Activated CD4-positive, alpha-beta T cell treated with anti-CD3 and anti-CD28 coated beads for 4 hours (primary cell): ENCODE measurements around the gene ZNF69.
A peak's percentile ranks its signal among the peaks of the same experiment; 100 is the strongest.
"Not testable (repeated sequence)": the region's sequence is repeated elsewhere in the genome, so short reads cannot be mapped to it uniquely, and the experiment has no call there.

Source experiments
- DNase-seq, 2 donors: peaks; one replicate each; pipeline ENCODE4 v3.0.0-alpha.2; 2020

ZNF69 gene

GRCh38 chr19:11902228-11902627, 14.6 kb downstream of the ZNF69 start:
- DNase-seq, result no peak

- no peak for DNase-seq
Observed at GRCh38 chr19:11905928-11906327, 18.3 kb downstream of the ZNF69 start.

- DNase-seq, result not testable (repeated sequence)
Observed at GRCh38 chr19:11911937-11912336, 24.4 kb downstream of the ZNF69 start.

- DNase-seq, result not testable (repeated sequence)
Observed at GRCh38 chr19:11914417-11915051, 27.0 kb downstream of the ZNF69 start.

GRCh38 chr19:11921852-11922495, 34.4 kb downstream of the ZNF69 start:
- DNase-seq, result no peak

GRCh38 chr19:11924886-11925650, 37.5 kb downstream of the ZNF69 start, which contains the start of gene ZNF700:
Gene ZNF700 (plus strand): TSS chr19:11925107. CDS start chr19:11925211, 104 bp downstream.
- DNase-seq, result peak; percentile 91 to 95

- DNase-seq, result not testable (repeated sequence)
Observed at GRCh38 chr19:11925651-11926187, 38.1 kb downstream of the ZNF69 start.

- no peak for DNase-seq
Observed at GRCh38 chr19:11927227-11927626, 39.6 kb downstream of the ZNF69 start.

- no peak for DNase-seq
Observed at GRCh38 chr19:11931051-11931450, 43.5 kb downstream of the ZNF69 start.

GRCh38 chr19:11931513-11931912, 43.9 kb downstream of the ZNF69 start:
- DNase-seq, result no peak

- DNase-seq, result not testable (repeated sequence)
Observed at GRCh38 chr19:11935829-11936228, 48.2 kb downstream of the ZNF69 start.

GRCh38 chr19:11938383-11938782, 50.8 kb downstream of the ZNF69 start:
- DNase-seq, result not testable (repeated sequence)

- not testable (repeated sequence) for DNase-seq
Observed at GRCh38 chr19:11941361-11941887, 53.8 kb downstream of the ZNF69 start.

- no peak for DNase-seq
Observed at GRCh38 chr19:11942008-11942842, 54.6 kb downstream of the ZNF69 start.

- DNase-seq, result no peak
Observed at GRCh38 chr19:11942843-11943108, 55.2 kb downstream of the ZNF69 start.

GRCh38 chr19:11944656-11945055, 57.1 kb downstream of the ZNF69 start:
- DNase-seq, result no peak

- DNase-seq, result no peak
Observed at GRCh38 chr19:11948646-11949045, 61.1 kb downstream of the ZNF69 start.

- DNase-seq, result no peak
Observed at GRCh38 chr19:11949201-11949600, 61.6 kb downstream of the ZNF69 start.

GRCh38 chr19:11949614-11950080, 62.1 kb downstream of the ZNF69 start:
- not testable (repeated sequence) for DNase-seq

- no peak for DNase-seq
Observed at GRCh38 chr19:11950312-11950711, 62.7 kb downstream of the ZNF69 start.
